Breast epithelium (tissue), 4 donors: Measurements from ENCODE around the gene GNAL. TPM values are rescaled to one million over a fixed set of nuclear protein-coding genes. Genes with fewer than 3 reads are reported as not detected.

Source experiments
- DNase-seq, 2 donors: peaks; one replicate each; pipeline ENCODE4 v3.0.0-alpha.2; 2019; ENCODE audit warnings: low spot score in 2 of 2
- H3K27ac ChIP-seq, 2 donors: fragments of 200-600 bp; sonication (generic) in 1 of 2; one replicate each; pipeline ENCODE4 v1.5.1; 2016 to 2019; ENCODE audit warnings: mild to moderate bottlenecking in 1 of 2
- H3K27me3 ChIP-seq, 2 donors: fragments of 200-600 bp; sonication (generic) in 1 of 2; one replicate each; pipeline versions ENCODE4 v1.5.1 to v1.6.0; 2017 to 2019; ENCODE audit warnings: control low read depth in 1 of 2, mild to moderate bottlenecking in 1 of 2
- H3K36me3 ChIP-seq: fragments of 200-600 bp; one replicate; pipeline ENCODE4 v1.5.1; 2019
- H3K4me1 ChIP-seq, 2 donors: fragments of 200-600 bp; sonication (generic); one replicate each; pipeline ENCODE4 v1.5.1; 2016 to 2019; ENCODE audit warnings: control low read depth in 1 of 2
- H3K4me3 ChIP-seq, 3 donors: fragments of 200-600 bp; sonication (generic); 1 replicate in 2 of 3; 2 replicates in 1 of 3; pipeline ENCODE4 v1.5.1; 2016 to 2019; ENCODE audit warnings: mild to moderate bottlenecking in 3 of 3, moderate library complexity in 2 of 3
- H3K9me3 ChIP-seq, 2 donors: fragments of 200-600 bp; sonication (generic) in 1 of 2; one replicate each; pipeline ENCODE4 v1.5.1; 2016 to 2019; ENCODE audit warnings: control low read depth in 1 of 2
- POLR2A ChIP-seq: fragments of 450-650 bp; IDR thresholded peaks from one replicate; pipeline ENCODE4 v1.6.1; 2016; ENCODE audit warnings: antibody characterized with exemption, mild to moderate bottlenecking, moderate library complexity
- POLR2AphosphoS5 ChIP-seq, 3 donors: sonication (generic); formaldehyde crosslinking; IDR thresholded peaks; one replicate each; pipeline ENCODE4 v1.6.1; 2017; ENCODE audit warnings: antibody characterized with exemption in 3 of 3
- intact Hi-C: fragments of 100-400 bp; cut with DNase I; formaldehyde crosslinking; loops from one replicate; pipeline ENCODE4 v1.15.1; 2023; ENCODE audit warnings: low total_unique reads
- total RNA-seq, 3 donors: library from RNA; depleted of rRNA; stranded (reverse); fragments of >200 nt; gene quantifications; one replicate each; pipeline ENCODE4 v1.1.0, GENCODE V29; 2016
- TF ChIP-seq, protein P1 (sequence below), 3 donors: fragments of 450-650 bp; IDR thresholded peaks; one replicate each; pipeline ENCODE4 v1.5.1; 2016 to 2017; ENCODE audit warnings: antibody characterized with exemption in 3 of 3, mild to moderate bottlenecking in 3 of 3, moderate library complexity in 3 of 3

Gene GNAL
- total RNA-seq, 3 donors from 2014 or later = 6.6 to 15.4 (median 7.5) TPM

DNA sequence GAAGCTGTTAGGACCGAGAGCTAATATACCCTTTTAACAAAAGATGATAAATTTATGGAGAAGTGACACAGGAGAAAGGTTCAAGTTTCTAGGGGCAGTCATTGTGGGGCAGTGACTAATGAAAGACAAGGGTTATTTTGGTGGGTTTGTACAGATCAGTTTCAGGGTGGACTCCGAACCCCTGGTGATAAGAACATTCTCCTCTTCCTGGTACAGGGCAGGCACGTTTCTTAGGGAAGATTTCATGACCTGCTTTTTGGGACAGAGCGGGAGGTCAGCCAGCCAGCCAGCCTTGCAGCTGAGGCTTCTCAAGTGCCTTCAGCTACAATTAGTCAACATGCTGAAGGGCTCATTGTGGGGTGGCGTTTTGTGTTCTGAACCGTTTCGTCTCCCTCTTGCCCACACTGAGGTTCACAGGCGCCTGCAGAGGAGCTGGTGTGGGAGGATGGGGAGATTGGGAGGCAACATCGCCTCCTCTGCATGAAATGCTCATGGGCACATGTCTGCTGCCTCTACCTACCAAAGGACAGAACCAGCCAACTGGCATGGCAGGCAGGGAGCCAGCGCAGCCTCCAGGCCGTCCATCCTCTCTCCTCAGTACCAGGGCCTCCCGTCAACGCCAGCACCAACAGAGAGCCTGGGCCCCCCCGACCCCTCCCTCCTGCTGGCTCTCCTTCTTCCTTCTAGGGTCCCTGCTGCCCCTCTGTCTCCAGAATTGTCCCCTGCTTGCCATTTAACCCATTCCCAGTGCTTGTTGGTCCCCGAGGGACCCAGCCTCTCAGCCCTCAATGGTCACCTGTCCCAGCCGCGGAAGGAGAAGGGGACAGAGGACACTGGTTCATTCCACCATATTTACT, 171.8 kb downstream of the GNAL start:
- Histone ChIP-seq H3K4me1 (no peaks in the 10 kb centered on the region), H3K27ac (no peak overlapping the region), H3K9me3 (no peaks in the 10 kb centered on the region), H3K27me3 (no peaks in the 10 kb centered on the region), H3K36me3 (no peaks in the 10 kb centered on the region), H3K4me3 (no peak overlapping the region)
- no peak for DNase-seq
- TF ChIP-seq POLR2A = no peak
- TF ChIP-seq POLR2AphosphoS5 (IDR thresholded peaks at IDR 0.05) = no peak
- intact Hi-C loops = no loop called here

- DNase-seq = no peak
- Histone ChIP-seq H3K4me1 (no peaks in the 10 kb centered on the region), H3K27me3 (no peaks in the 10 kb centered on the region), H3K36me3 (no peaks in the 10 kb centered on the region), H3K4me3 (no peak overlapping the region), H3K27ac (no peak overlapping the region), H3K9me3 (no peaks in the 10 kb centered on the region)
- TF ChIP-seq, protein P1, sequence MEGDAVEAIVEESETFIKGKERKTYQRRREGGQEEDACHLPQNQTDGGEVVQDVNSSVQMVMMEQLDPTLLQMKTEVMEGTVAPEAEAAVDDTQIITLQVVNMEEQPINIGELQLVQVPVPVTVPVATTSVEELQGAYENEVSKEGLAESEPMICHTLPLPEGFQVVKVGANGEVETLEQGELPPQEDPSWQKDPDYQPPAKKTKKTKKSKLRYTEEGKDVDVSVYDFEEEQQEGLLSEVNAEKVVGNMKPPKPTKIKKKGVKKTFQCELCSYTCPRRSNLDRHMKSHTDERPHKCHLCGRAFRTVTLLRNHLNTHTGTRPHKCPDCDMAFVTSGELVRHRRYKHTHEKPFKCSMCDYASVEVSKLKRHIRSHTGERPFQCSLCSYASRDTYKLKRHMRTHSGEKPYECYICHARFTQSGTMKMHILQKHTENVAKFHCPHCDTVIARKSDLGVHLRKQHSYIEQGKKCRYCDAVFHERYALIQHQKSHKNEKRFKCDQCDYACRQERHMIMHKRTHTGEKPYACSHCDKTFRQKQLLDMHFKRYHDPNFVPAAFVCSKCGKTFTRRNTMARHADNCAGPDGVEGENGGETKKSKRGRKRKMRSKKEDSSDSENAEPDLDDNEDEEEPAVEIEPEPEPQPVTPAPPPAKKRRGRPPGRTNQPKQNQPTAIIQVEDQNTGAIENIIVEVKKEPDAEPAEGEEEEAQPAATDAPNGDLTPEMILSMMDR (IDR thresholded peaks at IDR 0.05) = no peak
- TF ChIP-seq POLR2A (no peak), POLR2AphosphoS5 (IDR thresholded peaks at IDR 0.05) (no peak)
- intact Hi-C loops = no loop called here
Measured at GRCh38 chr18:11861583-11862288, 172.7 kb downstream of the GNAL start.

GRCh38 chr18:11862468-11863137, 173.5 kb downstream of the GNAL start:
- H3K27me3 ChIP-seq = no peaks in the 10 kb centered on the region
- H3K4me3 ChIP-seq = no peak overlapping the region
- no peak overlapping the region for H3K27ac ChIP-seq
- no peaks in the 10 kb centered on the region for H3K4me1 ChIP-seq
- no peaks in the 10 kb centered on the region for H3K36me3 ChIP-seq
- H3K9me3 ChIP-seq = no peaks in the 10 kb centered on the region
- intact Hi-C loops = no loop called here
- DNase-seq = no peak
- TF ChIP-seq POLR2A = no peak
- no peak for TF ChIP-seq POLR2AphosphoS5 (IDR thresholded peaks at IDR 0.05)
- TF ChIP-seq, protein P1 (IDR thresholded peaks at IDR 0.05) = no peak

- Histone ChIP-seq H3K27ac (no peak overlapping the region), H3K4me3 (no peak overlapping the region), H3K9me3 (no peaks in the 10 kb centered on the region), H3K36me3 (no peaks in the 10 kb centered on the region), H3K27me3 (no peaks in the 10 kb centered on the region), H3K4me1 (no peaks in the 10 kb centered on the region)
- intact Hi-C loops = no loop called here
- TF ChIP-seq POLR2AphosphoS5 (IDR thresholded peaks at IDR 0.05) (no peak), POLR2A (no peak)
- TF ChIP-seq, protein P1 (IDR thresholded peaks at IDR 0.05) = no peak
- DNase-seq = no peak
Measured at GRCh38 chr18:11864471-11864870, 175.4 kb downstream of the GNAL start.

DNA sequence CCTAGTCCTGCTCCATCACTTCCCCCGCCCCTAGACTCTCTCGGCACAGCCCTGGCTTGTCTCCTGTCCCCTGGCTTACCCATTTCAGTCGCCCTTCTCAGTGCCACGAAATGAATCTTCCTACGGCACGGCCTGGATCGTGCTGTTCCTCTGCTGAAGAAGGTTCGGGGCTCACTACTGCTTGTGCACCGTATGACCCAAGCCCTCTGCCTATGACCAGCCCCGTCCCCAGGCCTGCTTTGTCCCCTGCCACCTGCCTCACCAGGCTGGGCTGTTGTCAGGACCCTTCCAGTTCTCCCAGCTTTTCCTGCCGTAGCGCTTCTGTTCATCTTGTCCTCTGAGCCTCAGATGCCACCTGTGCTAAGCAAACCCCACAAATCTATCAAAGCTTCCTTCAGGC, 176.0 kb downstream of the GNAL start:
- H3K9me3 ChIP-seq = no peaks in the 10 kb centered on the region
- no peak overlapping the region for H3K27ac ChIP-seq
- intact Hi-C loops = no loop called here
- DNase-seq = no peak
- no peaks in the 10 kb centered on the region for H3K36me3 ChIP-seq
- H3K4me3 ChIP-seq = no peak overlapping the region
- no peaks in the 10 kb centered on the region for H3K4me1 ChIP-seq
- TF ChIP-seq POLR2A (no peak), POLR2AphosphoS5 (IDR thresholded peaks at IDR 0.05) (no peak)
- TF ChIP-seq, protein P1 (IDR thresholded peaks at IDR 0.05) = no peak
- no peaks in the 10 kb centered on the region for H3K27me3 ChIP-seq
